Peyer's patch (tissue), 4 donors: ENCODE measurements around the gene FSCB.

ENCODE experiments used
- POLR2A ChIP-seq, 2 donors: fragments of 450-650 bp; IDR thresholded peaks; one replicate each; pipeline ENCODE4 v1.5.1; 2017; ENCODE audit warnings: antibody characterized with exemption in 2 of 2, mild to moderate bottlenecking in 2 of 2, moderate library complexity in 2 of 2
- TF ChIP-seq, protein P1 (sequence below), 6 experiments: fragments of 450-650 bp in 4 of 6; fragments of 200-600 bp in 2 of 6; sonication (generic) in 1 of 6; IDR thresholded peaks; one replicate each; pipeline ENCODE4 v1.5.1; 2017 to 2019; ENCODE audit warnings: antibody characterized with exemption in 6 of 6, mild to moderate bottlenecking in 3 of 6, moderate library complexity in 1 of 6

DNA sequence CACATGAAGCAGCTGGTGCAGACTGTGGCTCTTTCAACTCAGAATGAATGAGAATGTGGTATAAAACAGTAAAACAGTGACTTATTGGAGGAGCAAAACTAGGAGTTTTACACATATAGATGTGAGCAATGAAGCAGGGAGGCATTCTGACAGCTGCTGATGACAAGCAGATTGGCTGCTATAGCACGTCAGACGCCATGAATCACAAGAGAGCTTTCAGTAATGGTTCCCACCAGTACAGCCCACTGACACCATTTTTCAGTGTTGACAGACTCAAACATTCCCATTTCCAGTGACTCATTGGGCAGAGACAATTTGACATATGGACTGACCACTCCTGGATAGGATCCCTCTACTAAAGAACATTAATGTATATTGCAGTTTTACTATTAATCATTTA lies 24.6 kb upstream of the FSCB start:
- TF ChIP-seq, protein P1, sequence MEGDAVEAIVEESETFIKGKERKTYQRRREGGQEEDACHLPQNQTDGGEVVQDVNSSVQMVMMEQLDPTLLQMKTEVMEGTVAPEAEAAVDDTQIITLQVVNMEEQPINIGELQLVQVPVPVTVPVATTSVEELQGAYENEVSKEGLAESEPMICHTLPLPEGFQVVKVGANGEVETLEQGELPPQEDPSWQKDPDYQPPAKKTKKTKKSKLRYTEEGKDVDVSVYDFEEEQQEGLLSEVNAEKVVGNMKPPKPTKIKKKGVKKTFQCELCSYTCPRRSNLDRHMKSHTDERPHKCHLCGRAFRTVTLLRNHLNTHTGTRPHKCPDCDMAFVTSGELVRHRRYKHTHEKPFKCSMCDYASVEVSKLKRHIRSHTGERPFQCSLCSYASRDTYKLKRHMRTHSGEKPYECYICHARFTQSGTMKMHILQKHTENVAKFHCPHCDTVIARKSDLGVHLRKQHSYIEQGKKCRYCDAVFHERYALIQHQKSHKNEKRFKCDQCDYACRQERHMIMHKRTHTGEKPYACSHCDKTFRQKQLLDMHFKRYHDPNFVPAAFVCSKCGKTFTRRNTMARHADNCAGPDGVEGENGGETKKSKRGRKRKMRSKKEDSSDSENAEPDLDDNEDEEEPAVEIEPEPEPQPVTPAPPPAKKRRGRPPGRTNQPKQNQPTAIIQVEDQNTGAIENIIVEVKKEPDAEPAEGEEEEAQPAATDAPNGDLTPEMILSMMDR (IDR thresholded peaks at IDR 0.05), result no peak
- TF ChIP-seq POLR2A (IDR thresholded peaks at IDR 0.05), result no peak
